Fibroblast of lung (primary cell): ENCODE data around the gene THY1. TPM values are rescaled to one million over a fixed set of nuclear protein-coding genes. Genes with fewer than 3 reads are reported as not detected.

Experiments used
- DNase-seq, 2 donors: peaks; one replicate each; pipeline versions ENCODE4 v3.0.0 to v3.0.0-alpha.2; 2010; ENCODE audit warnings: low read depth in 2 of 2
- H2AFZ ChIP-seq: 2 replicates; pipeline ENCODE4 v1.5.1; 2012; ENCODE audit warnings: low read length, control low read depth, inconsistent platforms
- H3K27ac ChIP-seq: 2 replicates; pipeline ENCODE4 v1.5.1; 2011; ENCODE audit warnings: low read length, control low read depth; ENCODE audit not compliant: insufficient read depth
- H3K27me3 ChIP-seq: 2 replicates; pipeline ENCODE4 v1.5.1; 2011; ENCODE audit warnings: mild to moderate bottlenecking, low read length; ENCODE audit not compliant: control insufficient read depth, insufficient read depth
- H3K36me3 ChIP-seq: 2 replicates; pipeline ENCODE4 v1.5.1; 2011; ENCODE audit warnings: low read length; ENCODE audit not compliant: control insufficient read depth, insufficient read depth
- H3K4me1 ChIP-seq: 2 replicates; pipeline ENCODE4 v1.5.1; 2011; ENCODE audit warnings: low read length; ENCODE audit not compliant: control insufficient read depth, insufficient read depth; ENCODE audit errors: extremely low read depth
- H3K4me2 ChIP-seq: 2 replicates; pipeline ENCODE4 v1.5.1; 2011; ENCODE audit warnings: low read length, control low read depth; ENCODE audit not compliant: insufficient read depth; ENCODE audit errors: extremely low read depth
- H3K4me3 ChIP-seq, 4 experiments: fragments of 200-600 bp in 1 of 4; sonication (generic) in 1 of 4; replicated peaks in 1 of 4; 2 replicates each; pipeline ENCODE4 v1.5.1; 2011 to 2016; ENCODE audit warnings: low read length in 4 of 4, low read depth in 3 of 4, mild to moderate bottlenecking in 3 of 4, control low read depth in 2 of 4, inconsistent platforms in 1 of 4, mixed read lengths in 1 of 4; ENCODE audit not compliant: insufficient read depth in 1 of 4; ENCODE audit errors: control extremely low read depth in 1 of 4
- H3K79me2 ChIP-seq: 2 replicates; pipeline ENCODE4 v1.5.1; 2012; ENCODE audit warnings: mild to moderate bottlenecking, low read length, inconsistent platforms; ENCODE audit not compliant: control insufficient read depth, insufficient read depth
- H3K9ac ChIP-seq: 2 replicates; pipeline ENCODE4 v1.5.1; 2011; ENCODE audit warnings: mild to moderate bottlenecking, low read length, control low read depth; ENCODE audit not compliant: insufficient read depth
- H3K9me3 ChIP-seq: 2 replicates; pipeline ENCODE4 v1.5.1; 2012; ENCODE audit warnings: low read depth, low read length; ENCODE audit not compliant: control insufficient read depth, insufficient read depth
- H4K20me1 ChIP-seq: 2 replicates; pipeline ENCODE4 v1.5.1; 2011; ENCODE audit warnings: low read length; ENCODE audit not compliant: control insufficient read depth, insufficient read depth; ENCODE audit errors: extremely low read depth
- EZH2 ChIP-seq: IDR thresholded peaks from 2 replicates; pipeline ENCODE4 v1.5.1; 2012; ENCODE audit warnings: low read length, control low read depth, mild to moderate bottlenecking; ENCODE audit errors: missing control alignments
- polyA plus RNA-seq, 2 donors: library from polyadenylated mRNA; depleted of rRNA in 1 of 2; stranded (reverse) in 1 of 2; unstranded in 1 of 2; fragments of >200 nt; gene quantifications; 2 replicates each; pipeline ENCODE4 v1.2.1, GENCODE V29; 2011 to 2012; ENCODE audit warnings: missing spikeins in 1 of 2
- total RNA-seq: library from RNA; depleted of rRNA; stranded (reverse); fragments of >200 nt; gene quantifications from 2 replicates; pipeline ENCODE4 v1.2.1, GENCODE V29; 2014
- TF ChIP-seq, protein P1 (sequence below), 2 donors: IDR thresholded peaks in 1 of 2; conservative IDR thresholded peaks in 1 of 2; 1 replicate in 1 of 2; 2 replicates in 1 of 2; pipeline ENCODE4 v1.5.1; 2011 to 2012; ENCODE audit warnings: low read length in 2 of 2, control low read depth in 1 of 2, inconsistent platforms in 1 of 2, low read depth in 1 of 2, mild to moderate bottlenecking in 1 of 2

The THY1 gene
- total and polyA plus RNA-seq, 2 donors (not counting 1 experiment from before 2014, with no cell fraction given) = 292 to 824 TPM

DNA sequence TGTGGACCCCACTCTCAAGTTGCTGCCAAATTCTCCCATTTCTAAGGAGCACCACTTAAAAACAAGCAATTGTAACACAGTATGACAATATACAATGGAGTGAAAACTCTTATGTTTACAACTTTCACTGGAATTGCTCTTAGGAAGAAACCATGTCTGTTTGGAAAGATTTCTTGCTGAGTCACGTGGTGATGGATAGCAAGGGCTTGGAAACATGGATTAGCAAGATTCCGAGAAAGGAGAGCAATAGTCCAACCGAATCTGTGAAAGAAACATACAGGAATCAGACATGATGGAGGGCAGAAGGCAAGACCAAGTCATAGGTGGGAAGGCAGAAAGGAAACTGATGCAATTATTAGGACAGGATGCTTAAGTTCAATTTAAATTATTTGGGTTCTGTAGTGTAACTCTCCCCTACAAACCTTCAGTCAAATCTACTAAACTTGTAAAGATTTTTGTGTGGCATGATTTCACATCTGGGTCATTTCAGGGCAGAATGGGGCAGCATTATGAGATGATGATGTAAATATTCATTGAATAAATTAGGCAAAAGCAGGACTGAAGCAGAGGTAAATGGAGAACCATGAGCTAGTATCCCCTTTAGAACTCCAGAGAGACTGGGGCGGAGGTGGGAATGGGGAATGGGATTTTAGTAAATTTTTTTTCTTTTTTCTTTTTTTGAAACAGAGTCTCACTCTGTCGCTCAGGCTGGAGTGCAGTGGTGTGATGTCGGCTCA lies 27.8 kb upstream of the THY1 start:
- Histone ChIP-seq H3K4me3 (no peak overlapping the region), H3K36me3 (no peaks in the 10 kb centered on the region), H3K4me2 (no peak overlapping the region), H3K9me3 (no peaks in the 10 kb centered on the region), H3K27me3 (no peaks in the 10 kb centered on the region), H4K20me1 (no peaks in the 10 kb centered on the region), H3K27ac (no peak overlapping the region), H2AFZ (peak overlapping the region; percentile 38), H3K9ac (no peak overlapping the region), H3K79me2 (no peaks in the 10 kb centered on the region), H3K4me1 (no peaks in the 10 kb centered on the region)
- DNase-seq = peak; percentile 27 to 50
- TF ChIP-seq, protein P1, sequence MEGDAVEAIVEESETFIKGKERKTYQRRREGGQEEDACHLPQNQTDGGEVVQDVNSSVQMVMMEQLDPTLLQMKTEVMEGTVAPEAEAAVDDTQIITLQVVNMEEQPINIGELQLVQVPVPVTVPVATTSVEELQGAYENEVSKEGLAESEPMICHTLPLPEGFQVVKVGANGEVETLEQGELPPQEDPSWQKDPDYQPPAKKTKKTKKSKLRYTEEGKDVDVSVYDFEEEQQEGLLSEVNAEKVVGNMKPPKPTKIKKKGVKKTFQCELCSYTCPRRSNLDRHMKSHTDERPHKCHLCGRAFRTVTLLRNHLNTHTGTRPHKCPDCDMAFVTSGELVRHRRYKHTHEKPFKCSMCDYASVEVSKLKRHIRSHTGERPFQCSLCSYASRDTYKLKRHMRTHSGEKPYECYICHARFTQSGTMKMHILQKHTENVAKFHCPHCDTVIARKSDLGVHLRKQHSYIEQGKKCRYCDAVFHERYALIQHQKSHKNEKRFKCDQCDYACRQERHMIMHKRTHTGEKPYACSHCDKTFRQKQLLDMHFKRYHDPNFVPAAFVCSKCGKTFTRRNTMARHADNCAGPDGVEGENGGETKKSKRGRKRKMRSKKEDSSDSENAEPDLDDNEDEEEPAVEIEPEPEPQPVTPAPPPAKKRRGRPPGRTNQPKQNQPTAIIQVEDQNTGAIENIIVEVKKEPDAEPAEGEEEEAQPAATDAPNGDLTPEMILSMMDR (conservative IDR thresholded peaks at IDR 0.05 in 1 of 2, IDR thresholded peaks at IDR 0.05 in 1 of 2; ENCODE audit: low read depth in 1 of 2, low read length in 2 of 2) = no peak
- no peak for TF ChIP-seq EZH2

DNA sequence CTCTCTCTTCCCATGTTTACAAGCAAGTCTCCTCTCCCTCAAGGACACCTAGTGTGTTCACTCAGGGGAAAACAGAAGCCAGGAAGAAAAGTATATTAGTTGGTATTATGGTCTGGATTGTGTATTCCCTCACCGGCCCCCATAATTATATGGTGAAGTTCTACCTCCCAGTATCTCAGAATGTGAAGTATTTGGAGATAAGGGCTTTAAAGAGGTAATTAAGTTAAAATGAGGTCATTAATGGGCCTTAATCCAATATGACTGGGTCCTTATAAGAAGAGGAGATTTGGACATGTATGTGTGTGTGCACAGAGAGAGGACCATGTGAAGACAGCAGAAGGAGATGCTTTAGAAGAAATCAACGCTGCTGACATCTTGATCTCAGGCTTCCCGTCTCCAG lies 26.5 kb upstream of the THY1 start:
- DNase-seq = no peak
- H3K27me3 ChIP-seq = no peaks in the 10 kb centered on the region
- H3K9me3 ChIP-seq = no peaks in the 10 kb centered on the region
- no peak overlapping the region for H3K4me3 ChIP-seq
- H3K27ac ChIP-seq = no peak overlapping the region
- no peaks in the 10 kb centered on the region for H4K20me1 ChIP-seq
- no peaks in the 10 kb centered on the region for H3K4me1 ChIP-seq
- H3K36me3 ChIP-seq = no peaks in the 10 kb centered on the region
- H3K9ac ChIP-seq = no peak overlapping the region
- TF ChIP-seq, protein P1 (conservative IDR thresholded peaks at IDR 0.05 in 1 of 2, IDR thresholded peaks at IDR 0.05 in 1 of 2; ENCODE audit: low read depth in 1 of 2, low read length in 2 of 2) = no peak
- H3K4me2 ChIP-seq = no peak overlapping the region
- no peaks in the 10 kb centered on the region for H3K79me2 ChIP-seq
- H2AFZ ChIP-seq = no peak overlapping the region

DNA sequence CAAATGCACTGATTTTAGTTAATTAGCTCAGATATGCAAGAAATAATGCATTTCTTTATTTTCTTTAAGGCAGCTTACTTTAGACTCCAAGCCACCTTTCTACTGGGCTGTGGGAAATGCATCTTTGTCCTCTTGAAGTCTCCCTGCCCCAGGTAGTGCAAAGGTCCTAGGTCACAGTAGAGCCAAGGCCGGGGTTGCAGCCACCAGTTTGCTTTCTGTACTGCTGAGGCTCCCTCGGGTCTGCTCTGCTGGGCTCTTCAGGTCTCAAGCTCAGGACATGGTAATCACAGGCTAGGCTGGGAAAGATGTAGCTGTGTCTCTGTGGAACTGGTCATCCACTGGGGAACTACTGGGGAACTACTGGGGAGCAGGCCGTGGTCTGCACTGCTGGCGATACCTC lies 25.4 kb upstream of the THY1 start:
- TF ChIP-seq, protein P1 (conservative IDR thresholded peaks at IDR 0.05 in 1 of 2, IDR thresholded peaks at IDR 0.05 in 1 of 2; ENCODE audit: low read depth in 1 of 2, low read length in 2 of 2) = no peak
- no peak for TF ChIP-seq EZH2
- Histone ChIP-seq H3K27me3 (no peaks in the 10 kb centered on the region), H3K4me1 (no peaks in the 10 kb centered on the region), H3K9ac (no peak overlapping the region), H3K79me2 (no peaks in the 10 kb centered on the region), H3K36me3 (no peaks in the 10 kb centered on the region), H4K20me1 (no peaks in the 10 kb centered on the region), H3K4me3 (no peak overlapping the region), H3K27ac (no peak overlapping the region), H2AFZ (no peak overlapping the region), H3K9me3 (no peaks in the 10 kb centered on the region), H3K4me2 (no peak overlapping the region)
- no peak for DNase-seq
